ENCODE data around the gene KIAA1755. TPM values are rescaled to one million over a fixed set of nuclear protein-coding genes. Genes with fewer than 3 reads are reported as not detected.

Gene KIAA1755
- total RNA-seq, 4 donors from 2014 or later: 0.17 to 0.88 (median 0.46) TPM; not detected in 1

- H3K4me3 ChIP-seq (ENCODE audit: low read depth, poor library complexity, severe bottlenecking): no peak overlapping the region
- WGBS, 2 donors: 66 to 80% methylated on average over 11 of the region's 11 CpGs
- DNase-seq (ENCODE audit: low spot score in 2 of 2): no peak
- intact Hi-C loops (cut with DNase I; ENCODE audit: low total_unique reads): loop anchor here (5.0 to 10.0 kb wide), 2 partner anchors 94 to 163 kb away; no protein-coding TSS in a partner anchor
- TF ChIP-seq POLR2A (IDR thresholded peaks at IDR 0.05) (no peak), CTCF (IDR thresholded peaks at IDR 0.05) (no peak)
Measured at GRCh38 chr20:38220587-38221118, 39.9 kb downstream of the KIAA1755 start.

GRCh38 chr20:38219006-38219950, 41.3 kb downstream of the KIAA1755 start:
- WGBS, 2 donors: 82 to 85% methylated on average over 18 to 19 of the region's 19 CpGs
- DNase-seq (ENCODE audit: low spot score in 2 of 2): peak in 1 of 2 donors; percentile 81
- TF ChIP-seq CTCF (IDR thresholded peaks at IDR 0.05): no peak
- TF ChIP-seq POLR2A (IDR thresholded peaks at IDR 0.05): no peak
- intact Hi-C loops (cut with DNase I; ENCODE audit: low total_unique reads): no loop called here
- no peak overlapping the region for H3K4me3 ChIP-seq (ENCODE audit: low read depth, poor library complexity, severe bottlenecking)

GRCh38 chr20:38218566-38218885, 42.0 kb downstream of the KIAA1755 start:
- intact Hi-C loops (cut with DNase I; ENCODE audit: low total_unique reads): no loop called here
- no peak overlapping the region for H3K4me3 ChIP-seq (ENCODE audit: low read depth, poor library complexity, severe bottlenecking)
- 84 to 85% methylated on average over 7 of the region's 7 CpGs for WGBS, 2 donors
- DNase-seq (ENCODE audit: low spot score in 2 of 2): no peak
- no peak for TF ChIP-seq CTCF (IDR thresholded peaks at IDR 0.05)
- TF ChIP-seq POLR2A (IDR thresholded peaks at IDR 0.05): no peak

- TF ChIP-seq CTCF (IDR thresholded peaks at IDR 0.05) (no peak), POLR2A (IDR thresholded peaks at IDR 0.05) (no peak)
- WGBS, 2 donors: 64 to 77% methylated on average over 15 of the region's 15 CpGs
- H3K4me3 ChIP-seq (ENCODE audit: low read depth, poor library complexity, severe bottlenecking): no peak overlapping the region
- intact Hi-C loops (cut with DNase I; ENCODE audit: low total_unique reads): no loop called here
- DNase-seq (ENCODE audit: low spot score in 2 of 2): no peak
Measured at GRCh38 chr20:38217791-38218565, 42.6 kb downstream of the KIAA1755 start.

GRCh38 chr20:38216746-38217595, 43.6 kb downstream of the KIAA1755 start:
- TF ChIP-seq POLR2A (IDR thresholded peaks at IDR 0.05): no peak
- no peak for TF ChIP-seq CTCF (IDR thresholded peaks at IDR 0.05)
- WGBS, 2 donors: 91 to 92% methylated on average over 22 of the region's 24 CpGs
- no peak overlapping the region for H3K4me3 ChIP-seq (ENCODE audit: low read depth, poor library complexity, severe bottlenecking)
- no peak for DNase-seq (ENCODE audit: low spot score in 2 of 2)
- intact Hi-C loops (cut with DNase I; ENCODE audit: low total_unique reads): no loop called here
